ENCODE data around the gene ACSS2.

ACSS2 gene

GRCh38 chr20:34968042-34968775 is 91.8 kb downstream of the ACSS2 start:
- H3K9me3 Mint-ChIP-seq: no peaks in the 10 kb centered on the region
- H3K27ac Mint-ChIP-seq: no peak overlapping the region
- no peaks in the 10 kb centered on the region for H3K4me1 Mint-ChIP-seq
- no peak overlapping the region for H3K4me3 Mint-ChIP-seq
- no peaks in the 10 kb centered on the region for H3K36me3 Mint-ChIP-seq
- no peak for ATAC-seq
- no peaks in the 10 kb centered on the region for H3K27me3 Mint-ChIP-seq

- H3K9me3 Mint-ChIP-seq: no peaks in the 10 kb centered on the region
- no peaks in the 10 kb centered on the region for H3K36me3 Mint-ChIP-seq
- ATAC-seq: no peak
- no peaks in the 10 kb centered on the region for H3K27me3 Mint-ChIP-seq
- H3K27ac Mint-ChIP-seq: no peak overlapping the region
- H3K4me3 Mint-ChIP-seq: no peak overlapping the region
- no peaks in the 10 kb centered on the region for H3K4me1 Mint-ChIP-seq
Observed at GRCh38 chr20:34970193-34970840, 93.9 kb downstream of the ACSS2 start.

DNA sequence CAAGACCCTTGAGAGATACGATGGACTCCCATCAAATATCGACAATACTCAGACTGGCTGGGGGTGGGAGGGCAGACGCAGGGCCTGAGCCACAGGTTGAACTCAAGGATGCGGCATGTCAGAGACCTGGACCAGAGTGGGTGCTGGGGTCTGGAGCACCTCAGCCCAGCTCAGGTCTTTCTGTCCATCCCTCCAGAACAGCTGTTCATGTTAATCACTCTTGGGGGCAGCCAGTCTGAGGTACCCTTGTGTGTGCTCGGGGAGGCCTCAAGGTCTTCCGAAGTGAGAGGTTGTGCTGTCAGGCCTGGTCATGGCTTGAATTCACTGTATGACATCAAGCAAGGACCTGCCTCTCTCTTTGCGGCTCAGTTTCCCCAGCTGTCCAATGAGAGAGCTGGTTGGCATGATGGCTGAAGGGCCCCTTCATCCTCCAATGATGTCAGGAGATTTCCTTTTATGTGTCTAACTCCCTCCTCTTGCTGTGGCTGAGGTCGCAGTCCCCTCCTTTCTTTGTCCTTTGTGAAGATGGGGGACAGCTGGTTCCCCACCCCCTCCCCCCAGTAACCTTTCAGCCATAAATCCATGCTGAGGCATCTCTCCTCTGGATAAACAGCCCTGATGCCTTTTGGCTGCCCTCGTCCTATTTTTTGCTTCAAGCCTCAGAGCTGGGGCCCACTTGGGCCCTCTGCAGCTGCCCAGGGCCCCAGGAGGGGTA is 94.6 kb downstream of the ACSS2 start:
- no peaks in the 10 kb centered on the region for H3K4me1 Mint-ChIP-seq
- H3K4me3 Mint-ChIP-seq: no peak overlapping the region
- no peak overlapping the region for H3K27ac Mint-ChIP-seq
- no peaks in the 10 kb centered on the region for H3K27me3 Mint-ChIP-seq
- H3K9me3 Mint-ChIP-seq: no peaks in the 10 kb centered on the region
- no peak for ATAC-seq
- no peaks in the 10 kb centered on the region for H3K36me3 Mint-ChIP-seq

DNA sequence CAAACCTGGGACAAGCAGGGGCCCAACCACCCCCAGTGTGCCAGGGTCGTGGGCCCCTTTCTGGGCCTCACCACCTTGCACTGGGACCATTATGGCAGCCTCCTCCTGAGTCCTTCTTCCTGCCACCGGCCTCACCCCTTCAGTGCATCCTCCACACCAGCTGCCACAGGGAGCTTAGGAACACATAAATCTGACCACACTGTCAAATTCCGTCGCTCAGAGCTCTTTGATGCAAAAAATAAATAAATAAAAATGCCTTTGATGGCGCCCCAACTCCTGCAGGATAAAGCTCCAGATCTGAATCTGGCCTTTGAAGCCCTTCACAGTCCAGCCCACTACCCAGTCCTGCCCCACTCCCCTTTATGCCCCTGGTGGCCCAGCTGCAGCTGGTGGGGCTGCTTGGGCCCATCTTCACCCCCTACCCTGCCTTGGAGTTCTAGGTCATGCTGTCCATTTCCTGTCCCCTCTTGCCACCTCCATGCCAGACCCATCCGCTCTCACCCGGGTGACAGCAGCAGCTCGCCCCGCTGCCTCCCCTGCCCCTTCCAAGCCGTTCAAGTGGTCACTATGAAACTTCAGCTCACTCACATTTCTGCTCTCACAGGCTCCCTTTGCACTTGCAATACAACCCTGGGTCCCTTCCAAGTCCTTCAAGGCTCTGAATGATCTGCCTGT is 95.3 kb downstream of the ACSS2 start:
- no peak overlapping the region for H3K4me3 Mint-ChIP-seq
- no peaks in the 10 kb centered on the region for H3K36me3 Mint-ChIP-seq
- ATAC-seq: no peak
- peaks cover 2% of the 10 kb centered on the region for H3K27me3 Mint-ChIP-seq
- no peak overlapping the region for H3K27ac Mint-ChIP-seq
- no peaks in the 10 kb centered on the region for H3K4me1 Mint-ChIP-seq
- H3K9me3 Mint-ChIP-seq: no peaks in the 10 kb centered on the region

- H3K4me3 Mint-ChIP-seq: no peak overlapping the region
- ATAC-seq: no peak
- no peaks in the 10 kb centered on the region for H3K36me3 Mint-ChIP-seq
Observed at GRCh38 chr20:34974246-34974645, 97.8 kb downstream of the ACSS2 start.

DNA sequence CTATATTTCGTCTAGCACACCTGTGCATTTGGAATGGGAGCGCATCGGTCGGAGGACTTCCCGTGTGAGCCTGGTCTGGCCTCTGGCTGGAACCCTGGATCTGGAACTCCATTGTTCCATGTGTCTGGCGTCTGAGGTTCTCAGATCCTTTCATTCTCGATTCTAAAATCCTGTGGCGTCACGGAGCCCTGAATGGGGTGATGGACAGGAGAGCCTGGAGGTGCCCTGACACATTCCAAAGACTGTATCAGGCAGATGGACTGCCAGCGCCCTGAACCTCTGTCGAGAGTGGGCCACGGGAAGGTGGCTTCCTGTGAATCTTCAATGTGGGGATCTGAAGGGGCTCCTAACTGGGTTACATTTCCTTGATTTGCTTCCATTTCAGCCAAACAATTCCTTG is 99.9 kb downstream of the ACSS2 start:
- H3K36me3 Mint-ChIP-seq: no peaks in the 10 kb centered on the region
- no peak overlapping the region for H3K27ac Mint-ChIP-seq
- no peaks in the 10 kb centered on the region for H3K4me1 Mint-ChIP-seq
- ATAC-seq: no peak
- peaks cover 42% of the 10 kb centered on the region for H3K27me3 Mint-ChIP-seq
- no peaks in the 10 kb centered on the region for H3K9me3 Mint-ChIP-seq
- no peak overlapping the region for H3K4me3 Mint-ChIP-seq

More at GRCh38 chr20:34974246-34974645, 97.8 kb downstream of the ACSS2 start:
- Mint-ChIP-seq H3K27me3 (peaks cover 27% of the 10 kb centered on the region), H3K9me3 (no peaks in the 10 kb centered on the region), H3K27ac (no peak overlapping the region), H3K4me1 (no peaks in the 10 kb centered on the region)
